ENCODE results near the gene LCP2.

LCP2 gene

DNA sequence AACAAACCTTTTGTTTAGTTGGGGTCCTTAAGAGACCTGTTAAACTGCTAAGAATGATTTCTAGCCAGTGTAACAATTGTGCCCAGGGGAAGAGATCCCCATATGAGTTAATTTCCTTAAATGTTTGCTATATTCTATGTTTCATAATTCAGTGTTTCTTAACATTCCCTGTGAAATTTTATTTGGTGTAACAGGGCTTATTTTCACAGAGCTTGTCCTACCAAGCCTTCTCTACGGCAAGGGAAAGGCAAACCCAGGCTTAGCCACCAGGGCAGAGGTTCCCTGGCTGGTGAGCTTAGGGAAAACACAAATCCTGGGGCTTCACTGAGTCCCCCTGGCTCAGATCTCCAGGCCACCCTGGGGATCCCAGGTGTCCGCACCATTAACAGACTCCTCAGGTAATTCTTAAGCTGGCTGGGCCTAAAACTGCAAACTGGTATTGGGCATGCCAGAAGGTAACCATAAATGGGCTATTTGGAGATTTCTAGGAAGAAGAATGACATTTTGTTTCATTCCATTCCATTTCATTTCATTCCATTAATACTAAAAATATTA lies 17.0 kb upstream of the LCP2 start:
- no peak for DNase-seq

DNA sequence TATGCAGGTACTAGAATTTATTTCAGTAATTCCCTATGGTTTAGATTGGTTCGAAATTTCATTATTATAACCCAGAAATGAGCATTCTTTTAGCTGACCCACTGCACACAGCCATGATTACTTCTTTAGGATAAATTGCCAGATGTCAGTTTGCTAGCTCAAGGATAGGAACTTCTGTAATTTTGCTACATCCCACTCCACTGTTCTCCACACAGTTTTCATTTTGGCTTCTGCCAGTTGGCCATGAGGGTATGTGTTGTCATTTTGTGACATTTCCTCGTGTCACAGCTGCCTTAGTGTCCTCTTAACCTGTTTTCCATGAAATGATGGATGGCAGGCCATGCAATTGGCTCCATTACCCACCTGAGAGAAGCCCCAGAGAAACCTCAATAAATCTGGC lies 16.2 kb upstream of the LCP2 start:
- DNase-seq = no peak

DNA sequence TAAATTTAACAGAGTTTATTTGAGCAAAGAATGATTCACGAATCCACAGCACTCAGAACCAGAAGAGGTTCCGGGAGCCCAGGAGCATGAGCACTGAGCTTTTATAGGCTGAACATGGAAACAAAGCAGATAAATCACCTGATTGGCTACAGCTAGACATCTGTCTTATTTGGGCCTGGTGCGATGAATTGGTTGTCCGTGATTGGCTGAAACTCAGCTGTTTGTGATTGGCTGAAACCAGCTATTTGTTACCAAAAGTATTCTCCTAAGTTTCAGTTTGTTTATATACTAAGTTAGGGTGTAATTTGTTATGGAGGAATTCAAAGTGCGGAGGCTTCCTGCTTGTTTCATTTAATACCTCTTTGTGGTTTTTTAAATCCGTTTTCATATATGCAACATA lies 15.8 kb upstream of the LCP2 start:
- no peak for DNase-seq

DNA sequence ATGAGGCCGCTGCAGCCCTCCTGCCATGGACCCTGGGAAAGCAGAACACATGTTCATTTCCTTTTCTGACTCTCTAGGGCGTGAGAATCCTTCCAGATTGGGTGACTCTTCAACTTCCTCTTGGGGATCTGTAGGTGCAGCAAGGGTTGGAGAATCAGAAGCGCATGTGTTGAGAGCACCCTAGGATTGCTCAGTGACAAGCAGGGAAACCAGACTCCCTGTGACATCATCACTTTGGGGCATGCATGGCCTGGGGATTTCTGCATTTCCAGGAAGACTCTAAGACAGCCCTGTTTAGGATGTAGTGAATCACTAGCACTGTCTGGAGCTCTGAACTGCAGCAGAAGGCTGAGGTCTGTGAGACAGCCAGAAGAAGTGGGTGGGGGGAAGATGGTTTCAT lies 15.1 kb upstream of the LCP2 start:
- peak; percentile 45 for DNase-seq

DNA sequence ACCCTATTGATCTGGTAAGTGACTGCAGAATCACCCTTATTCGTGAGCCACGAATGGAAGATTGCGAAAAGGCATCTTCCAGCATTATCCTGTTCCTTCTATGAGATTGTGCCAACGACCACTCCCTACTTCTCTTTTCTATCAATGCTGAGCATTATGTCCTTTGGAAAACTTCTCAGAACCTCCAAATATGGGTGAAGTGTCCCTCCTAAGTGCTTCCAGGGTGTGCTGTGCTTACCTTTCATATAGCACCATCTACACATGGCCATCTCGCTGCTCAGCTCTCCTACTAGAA lies 14.7 kb upstream of the LCP2 start:
- DNase-seq = no peak

DNA sequence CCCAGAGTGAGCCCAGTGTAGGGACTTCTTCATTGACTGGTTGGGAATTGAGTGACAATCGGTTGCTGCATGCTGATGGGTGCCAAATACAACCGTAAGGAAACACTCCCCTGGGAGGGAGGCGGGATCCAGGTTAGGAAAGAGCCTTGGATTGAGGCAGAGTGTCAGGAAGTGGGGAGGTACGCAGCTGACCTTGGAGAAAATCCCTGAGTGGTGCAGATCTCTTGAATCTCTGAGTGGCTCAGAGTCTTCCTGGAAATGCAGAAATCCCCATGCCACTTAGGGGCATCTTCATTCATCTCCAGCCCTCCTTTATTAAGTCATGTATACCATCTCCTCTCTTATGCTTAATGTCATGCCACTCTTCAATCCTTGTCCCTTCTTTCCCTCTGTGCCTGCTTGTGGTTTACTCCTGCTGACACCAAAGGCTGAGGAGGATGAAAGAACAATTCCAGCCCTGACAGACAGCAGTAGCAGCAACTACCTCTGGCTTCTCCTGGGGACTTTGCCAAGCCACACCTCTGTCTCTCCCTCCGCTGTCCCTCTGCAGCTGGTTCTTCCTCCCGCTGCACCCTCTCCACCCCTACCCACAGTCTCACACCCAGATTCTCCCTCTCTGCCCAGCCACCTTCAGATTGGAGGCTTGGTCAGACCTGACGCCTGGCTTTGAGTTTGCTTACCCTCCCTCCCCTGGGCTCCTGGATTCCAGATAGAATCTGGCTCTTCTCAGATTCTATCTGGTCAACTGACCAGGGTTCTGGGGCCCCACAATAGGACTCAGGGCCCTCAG lies 14.1 kb upstream of the LCP2 start:
- no peak for DNase-seq

DNA sequence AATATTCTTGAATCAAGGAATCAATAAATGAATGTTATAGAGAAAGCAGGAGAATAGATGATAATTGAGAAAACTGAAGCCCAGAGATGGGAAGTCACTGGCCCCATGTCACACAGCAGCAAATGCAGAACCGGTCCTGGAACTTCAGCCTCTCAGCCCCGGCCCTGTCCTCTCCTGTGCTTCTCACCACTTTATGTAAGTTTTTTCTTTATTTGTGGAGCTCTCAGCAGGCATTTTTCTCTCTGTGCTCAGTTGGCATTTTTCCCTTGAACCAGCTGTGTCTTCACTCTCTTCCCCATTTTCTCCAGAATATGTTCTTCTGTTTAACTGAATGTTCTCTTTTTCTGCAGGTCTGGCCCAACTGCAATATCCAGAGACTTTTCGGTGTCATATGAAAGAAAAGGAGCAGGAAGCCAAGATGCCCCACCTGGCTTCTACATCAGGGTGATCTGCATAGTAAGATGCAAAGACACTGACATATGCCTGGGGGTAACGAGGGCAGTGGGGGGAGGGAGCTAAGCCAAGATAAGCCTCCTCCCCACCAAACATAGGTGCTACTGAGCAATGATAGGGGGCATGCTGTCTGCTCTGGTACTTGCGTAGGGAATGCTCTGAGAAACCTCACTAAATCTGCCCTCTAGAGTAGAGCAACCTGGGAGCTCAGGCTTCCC lies 12.8 kb upstream of the LCP2 start:
- no peak for DNase-seq

DNA sequence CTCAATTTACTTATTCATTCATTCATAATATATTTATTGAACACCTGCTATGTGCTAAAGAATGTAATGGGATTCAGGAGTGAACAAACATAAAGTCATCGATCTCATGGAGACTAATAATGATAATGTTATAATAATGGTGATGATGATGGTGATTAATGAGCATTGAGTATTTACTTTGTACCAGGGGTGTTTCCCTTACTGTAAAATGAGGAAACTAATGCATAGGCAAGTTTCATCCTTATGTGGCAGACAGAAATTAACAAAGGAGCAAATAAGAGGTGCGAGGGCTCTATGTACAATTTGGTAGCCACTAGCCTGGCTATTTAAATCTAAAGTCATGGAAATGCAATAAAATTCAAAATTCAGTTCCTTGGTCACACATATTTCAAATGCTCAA lies 11.1 kb upstream of the LCP2 start:
- DNase-seq = no peak

DNA sequence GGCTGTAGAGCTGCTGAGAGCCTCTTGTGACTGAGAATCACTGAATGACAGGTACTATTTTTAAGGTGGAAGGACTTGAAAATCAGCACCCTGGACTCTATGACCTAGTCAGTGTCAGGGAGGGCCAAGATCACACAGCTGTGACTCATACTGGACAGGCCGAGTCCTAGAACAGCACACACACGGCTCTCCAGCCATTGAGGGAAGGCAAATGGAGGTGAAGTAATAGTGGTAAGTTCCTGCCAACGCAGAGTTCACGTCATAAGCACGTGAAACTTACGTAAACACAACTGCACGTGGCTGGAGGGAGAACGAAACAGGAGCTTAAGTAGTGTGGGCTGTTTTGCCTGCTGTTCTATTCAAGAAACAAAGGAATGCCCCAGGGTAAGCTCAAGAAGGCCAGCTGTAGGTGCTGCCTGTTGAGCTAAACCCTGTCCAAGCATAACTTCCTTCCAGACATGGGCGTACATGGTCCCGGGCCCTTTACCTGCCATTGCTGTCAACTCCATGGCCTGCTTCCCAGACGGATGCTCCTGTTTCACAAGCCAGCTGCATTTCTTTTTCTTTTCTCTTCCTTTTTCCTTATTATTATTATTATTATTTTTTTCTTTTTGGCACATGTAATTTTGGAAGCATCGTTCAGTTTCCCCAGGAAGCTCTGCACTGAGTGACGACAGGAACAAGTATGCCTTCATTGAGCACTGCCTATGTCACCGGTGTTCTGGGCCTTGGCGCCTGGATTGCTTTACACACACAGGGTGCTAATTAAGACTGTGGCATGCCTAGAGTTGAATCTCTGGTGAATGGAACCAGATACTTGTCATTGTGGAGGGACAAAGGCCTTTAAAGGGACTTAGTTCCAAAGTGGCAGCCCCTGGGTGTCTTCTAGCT lies 10.2 kb upstream of the LCP2 start:
- DNase-seq = no peak

DNA sequence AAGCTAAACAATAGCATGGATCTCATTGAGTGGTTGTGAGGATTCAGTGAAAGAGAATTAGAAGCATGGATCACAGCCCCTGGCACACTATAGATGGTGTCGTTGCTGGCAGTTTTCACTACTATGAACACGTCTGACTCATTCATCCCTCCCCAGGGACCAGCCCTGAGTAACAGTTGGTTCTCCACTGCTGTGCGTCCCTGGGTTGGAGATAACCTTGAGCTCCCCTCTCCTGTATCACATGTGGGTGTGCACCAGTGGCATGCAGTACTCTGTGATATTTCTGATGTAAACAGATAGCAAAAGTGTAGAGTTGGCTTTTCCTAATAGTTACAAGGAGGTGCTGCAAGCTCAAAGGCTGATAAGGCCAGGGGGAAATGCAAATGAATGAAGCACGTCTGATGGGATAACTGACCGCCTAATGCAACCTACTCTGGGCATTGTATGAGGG lies 8.8 kb upstream of the LCP2 start:
- peak; percentile 83 for DNase-seq

DNA sequence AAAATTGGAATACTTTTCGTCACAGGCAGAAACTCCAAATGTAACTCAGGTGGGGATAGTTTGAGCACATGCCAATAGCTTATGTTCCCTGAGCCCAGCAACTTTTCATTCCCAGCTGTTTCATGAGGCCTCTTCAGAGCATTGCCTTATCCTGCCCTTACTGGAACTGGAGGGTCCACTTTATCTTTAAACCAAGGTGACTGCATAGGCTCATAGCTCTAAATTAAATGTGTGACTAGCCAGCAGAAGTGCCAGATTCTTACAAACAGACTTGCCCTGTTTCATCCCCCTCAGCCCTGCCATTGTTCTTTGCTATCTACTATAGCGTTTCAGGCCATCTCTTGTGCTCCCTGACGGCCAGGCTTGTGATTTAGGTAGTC lies 8.1 kb upstream of the LCP2 start:
- DNase-seq = no peak

DNA sequence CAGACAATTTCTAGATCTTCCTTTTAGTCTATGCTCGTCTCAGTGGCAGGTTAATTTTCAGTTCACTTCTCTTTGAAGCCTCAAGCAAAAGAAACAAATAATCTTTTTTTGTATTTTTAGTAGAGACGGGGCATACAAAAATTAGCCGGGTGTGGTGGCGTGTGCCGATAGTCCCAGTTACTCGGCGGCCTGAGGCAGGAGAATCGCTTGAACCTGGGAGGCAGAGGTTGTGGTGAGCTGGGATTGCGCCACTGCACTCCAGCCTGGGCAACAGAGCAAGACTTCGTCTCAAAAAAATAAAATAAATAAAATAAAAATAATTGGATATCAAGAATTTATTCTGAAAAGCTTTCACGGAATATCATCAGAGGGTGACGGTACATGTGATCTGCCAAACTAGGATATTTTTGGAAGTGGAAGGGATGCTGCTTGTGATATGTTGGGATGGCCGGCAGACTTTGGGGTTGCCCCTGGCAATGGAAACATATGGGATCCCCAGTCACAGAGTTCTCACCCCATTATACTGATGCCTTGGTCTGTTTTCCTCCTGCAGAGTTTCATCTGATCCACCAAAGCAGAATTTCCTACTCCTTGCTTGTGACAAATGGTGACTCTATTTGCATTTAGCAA lies 7.6 kb upstream of the LCP2 start:
- DNase-seq = no peak

DNA sequence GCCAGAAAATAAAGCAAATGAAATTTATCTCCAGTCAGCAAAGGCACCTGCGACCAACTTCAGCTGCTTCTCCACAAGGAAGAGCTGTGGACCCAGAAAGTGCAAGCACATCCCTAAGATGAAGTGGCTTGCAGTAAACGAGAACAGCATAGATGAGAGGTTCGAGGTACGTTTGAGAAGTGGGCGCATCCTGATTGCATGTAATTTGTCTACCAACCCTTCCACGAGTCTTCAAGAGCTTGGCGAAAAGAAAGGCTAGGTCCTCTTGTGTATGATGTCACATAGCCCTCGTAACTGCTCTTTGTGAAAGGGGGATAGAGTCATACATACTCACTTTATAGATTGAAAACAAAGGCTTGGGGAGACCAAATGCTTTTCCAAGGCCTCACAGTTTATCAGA lies 6.0 kb upstream of the LCP2 start:
- DNase-seq = no peak

DNA sequence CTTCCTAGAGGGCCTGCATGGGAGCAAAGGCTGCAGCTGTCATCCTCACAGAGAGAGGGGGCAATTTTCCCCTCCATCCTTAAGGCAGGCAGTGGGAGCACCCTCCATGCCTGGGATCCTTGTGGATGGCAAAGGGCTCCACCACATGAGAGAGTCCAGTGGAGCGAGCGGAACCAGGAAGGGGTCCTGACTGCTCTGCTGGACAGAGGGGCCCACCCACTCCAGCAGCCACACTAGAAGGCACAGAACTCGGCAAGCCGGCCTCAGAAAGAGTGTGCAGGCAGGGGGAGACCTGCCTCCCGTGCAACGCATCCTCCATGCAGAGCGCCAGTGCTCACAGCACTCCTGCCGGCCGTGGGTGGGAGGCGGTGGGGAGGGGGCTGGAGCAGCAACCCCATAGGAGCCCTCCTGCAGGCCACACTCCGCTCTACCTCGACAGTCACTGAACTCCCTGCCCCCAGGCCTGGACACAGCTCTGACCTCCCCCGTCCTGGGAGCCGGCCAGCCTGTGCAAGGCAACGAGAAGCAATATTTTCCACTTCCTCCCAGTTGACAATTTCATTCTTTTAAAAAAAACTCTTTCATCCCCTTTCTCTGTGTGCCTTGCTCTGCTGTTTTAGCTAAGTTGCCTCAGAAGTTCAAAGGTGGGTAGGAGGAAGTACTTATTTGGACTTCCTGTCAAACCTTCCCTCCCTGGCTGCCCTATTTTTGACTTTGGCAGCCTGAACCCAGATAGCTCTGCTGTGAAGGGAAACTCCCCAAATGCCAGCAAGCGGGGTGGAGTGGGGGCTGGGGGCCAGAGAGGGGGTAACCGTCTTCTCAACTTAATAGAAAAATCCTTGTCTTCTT lies 5.3 kb upstream of the LCP2 start:
- DNase-seq = peak; percentile 88

DNA sequence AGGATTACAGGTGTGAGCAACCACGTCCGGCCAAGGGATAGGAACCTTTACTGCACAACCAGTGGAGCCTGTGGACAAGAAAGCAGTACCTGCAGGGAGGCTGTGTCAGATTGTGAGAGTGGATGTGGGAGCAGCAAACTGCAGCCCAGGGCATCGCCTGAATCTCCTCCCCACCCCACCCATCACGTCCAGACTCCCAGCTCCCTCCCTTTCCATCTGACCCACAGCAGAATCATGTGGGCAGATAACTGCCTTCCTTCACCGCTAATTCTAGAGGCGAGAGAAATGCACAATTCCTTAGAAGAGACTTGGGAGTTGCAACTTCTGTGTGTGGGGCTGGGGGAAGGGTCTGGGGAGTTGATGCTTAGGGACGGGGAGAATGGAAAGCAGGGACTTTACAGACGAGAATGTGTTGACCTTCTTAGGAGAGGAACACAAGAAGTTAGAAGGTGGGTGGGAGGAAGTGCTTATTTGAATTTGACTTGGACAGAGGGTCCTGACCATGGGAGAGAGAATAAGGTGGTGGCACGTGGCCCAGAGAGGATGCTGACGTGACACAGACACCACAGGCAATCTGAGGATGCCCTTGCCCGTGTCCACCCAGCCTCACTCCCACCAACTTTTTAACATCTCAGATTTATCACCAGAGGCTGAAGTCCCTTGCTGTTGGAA lies 4.5 kb upstream of the LCP2 start:
- peak; percentile 22 for DNase-seq

DNA sequence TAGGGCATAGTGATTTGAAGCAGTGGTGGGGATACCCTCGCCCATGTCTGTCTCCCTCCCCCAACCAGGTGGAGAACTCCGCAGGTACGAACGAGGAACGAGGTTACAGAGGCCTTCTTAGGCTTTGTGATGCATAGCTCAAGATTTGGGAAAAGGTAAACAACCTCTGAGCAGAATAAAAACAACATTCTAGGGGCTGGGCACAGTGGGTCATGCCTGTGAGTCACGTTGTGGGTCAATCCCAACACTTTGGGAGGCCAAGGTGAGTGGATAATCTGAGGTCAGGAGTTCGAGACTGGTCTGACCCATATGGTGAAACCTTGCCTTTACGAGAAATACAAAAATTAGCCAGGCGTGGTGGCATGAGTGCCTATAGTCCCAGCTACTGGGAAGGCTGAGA lies 3.6 kb upstream of the LCP2 start:
- no peak for DNase-seq

DNA sequence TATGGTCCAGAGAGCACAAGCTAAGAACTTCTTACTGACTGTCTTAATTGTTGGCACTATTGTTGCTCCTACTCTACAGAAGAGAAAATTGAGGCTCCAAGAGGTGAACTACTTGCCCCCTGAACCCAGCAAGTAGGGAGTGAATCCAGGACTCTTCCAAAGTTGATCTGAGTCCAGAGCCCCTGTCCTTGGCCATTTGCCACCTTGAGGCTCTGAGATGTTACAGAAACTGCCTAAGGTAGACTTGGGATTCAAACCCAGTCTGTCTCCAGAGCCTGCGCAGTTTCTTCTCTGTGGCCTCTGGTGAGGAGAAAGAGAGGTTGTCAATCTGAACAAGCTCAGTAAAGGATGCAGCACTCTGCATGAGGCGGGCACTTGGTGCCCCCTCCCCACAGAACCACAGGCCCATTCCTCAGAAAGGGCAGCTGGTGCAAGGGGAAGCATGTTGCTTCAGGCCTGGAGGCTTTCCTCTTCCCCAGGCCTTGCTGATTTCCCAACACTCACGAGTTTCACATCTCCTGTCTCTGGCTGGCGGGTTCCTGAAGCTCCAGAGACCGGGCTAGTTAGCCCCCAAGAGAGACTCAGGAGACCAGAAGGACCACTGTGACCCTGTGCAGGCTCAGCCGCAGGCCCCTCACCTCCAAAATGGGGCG lies 2.9 kb upstream of the LCP2 start:
- no peak for DNase-seq

DNA sequence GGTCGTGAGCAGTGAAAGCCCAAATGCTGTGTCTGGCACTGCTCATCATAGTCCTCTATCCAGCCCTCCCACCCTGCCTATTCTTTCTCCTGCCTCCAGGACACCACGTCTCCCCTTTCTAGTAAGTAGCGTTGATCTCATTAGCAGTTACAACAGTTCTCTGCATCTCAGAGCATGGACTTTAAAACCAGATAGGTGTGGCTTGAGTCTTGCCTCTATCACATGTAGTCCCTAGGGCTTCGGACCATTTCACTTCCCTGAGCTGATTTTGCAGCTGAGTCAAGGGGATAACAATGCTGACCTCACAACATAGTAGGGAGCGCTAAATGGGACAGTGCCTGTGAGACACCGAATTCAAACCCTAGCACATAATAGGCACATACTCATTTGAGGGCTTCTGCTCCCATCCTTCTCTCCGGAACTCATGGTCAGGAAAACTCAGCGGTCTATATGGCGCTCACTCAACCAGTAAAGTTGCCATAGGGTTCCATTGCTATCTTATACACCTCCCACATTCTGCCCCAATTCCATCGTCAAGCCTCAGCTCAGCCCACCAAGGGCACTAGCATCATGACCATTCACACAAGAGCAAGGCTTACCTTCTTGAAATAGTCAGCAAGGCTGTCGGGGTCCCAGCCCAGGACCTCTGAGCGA lies 515 bp downstream of the LCP2 start:
- peak; percentile 70 for DNase-seq

DNA sequence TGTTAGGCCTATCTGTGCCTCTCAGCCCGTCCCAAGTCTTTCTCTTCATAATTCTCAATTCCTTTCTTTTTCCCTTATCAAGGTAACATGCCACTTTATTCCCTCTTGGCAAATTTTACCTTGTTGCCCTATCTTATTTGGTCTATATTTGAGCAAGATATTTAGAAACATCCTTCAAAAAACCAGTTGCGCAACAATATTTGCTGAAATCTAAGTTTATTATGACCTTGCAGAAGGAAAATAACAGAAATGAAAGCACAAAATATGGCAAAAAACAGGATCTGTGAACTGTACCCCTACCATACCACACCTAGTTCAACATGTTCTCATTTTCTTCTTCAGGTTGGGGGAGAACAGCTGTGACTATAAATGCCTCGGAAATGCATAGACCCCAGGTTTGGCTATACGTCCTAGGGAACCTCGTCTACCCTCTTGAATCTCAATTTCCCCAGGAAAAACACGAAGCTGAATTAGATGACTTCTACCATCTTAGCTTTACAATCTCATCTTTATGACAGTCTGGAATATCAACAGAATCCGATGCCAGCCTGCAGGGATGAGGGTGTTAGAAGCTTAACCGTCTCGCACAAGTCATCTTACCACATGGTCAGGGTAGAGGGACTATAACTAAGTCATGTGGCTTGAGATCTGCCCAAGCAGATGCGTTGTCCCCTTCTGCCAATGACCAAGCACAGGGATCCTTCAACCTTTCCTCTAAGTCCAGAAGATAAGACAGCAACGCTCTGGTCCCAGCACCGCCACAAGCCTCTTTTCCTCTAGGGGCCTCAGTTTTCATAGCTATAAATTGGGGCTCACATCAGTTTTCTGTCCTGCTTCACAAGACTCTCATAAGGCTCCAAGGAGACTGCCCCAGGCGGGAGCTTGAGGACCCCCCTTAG lies 1.3 kb downstream of the LCP2 start:
- peak; percentile 80 for DNase-seq

Data from OCI-M1 (cell line).